Adrenal gland (tissue), 5 donors: ENCODE data around the gene C3orf20.

Source experiments
- POLR2A ChIP-seq, 2 donors: fragments of 450-650 bp; IDR thresholded peaks; one replicate each; pipeline ENCODE4 v1.6.1; 2017; ENCODE audit warnings: antibody characterized with exemption in 2 of 2, mild to moderate bottlenecking in 2 of 2, moderate library complexity in 1 of 2
- TF ChIP-seq, protein P1 (sequence below), 6 experiments: fragments of 450-650 bp in 4 of 6; fragments of 200-600 bp in 2 of 6; sonication (generic) in 1 of 6; IDR thresholded peaks; 1 replicate in 5 of 6; 2 replicates in 1 of 6; pipeline versions ENCODE4 v1.5.1 to v1.8.0; 2016 to 2021; ENCODE audit warnings: antibody characterized with exemption in 6 of 6, mild to moderate bottlenecking in 2 of 6, moderate library complexity in 1 of 6
- donor health status: DM: no; HTN: no; CAD: no.

- TF ChIP-seq, protein P1, sequence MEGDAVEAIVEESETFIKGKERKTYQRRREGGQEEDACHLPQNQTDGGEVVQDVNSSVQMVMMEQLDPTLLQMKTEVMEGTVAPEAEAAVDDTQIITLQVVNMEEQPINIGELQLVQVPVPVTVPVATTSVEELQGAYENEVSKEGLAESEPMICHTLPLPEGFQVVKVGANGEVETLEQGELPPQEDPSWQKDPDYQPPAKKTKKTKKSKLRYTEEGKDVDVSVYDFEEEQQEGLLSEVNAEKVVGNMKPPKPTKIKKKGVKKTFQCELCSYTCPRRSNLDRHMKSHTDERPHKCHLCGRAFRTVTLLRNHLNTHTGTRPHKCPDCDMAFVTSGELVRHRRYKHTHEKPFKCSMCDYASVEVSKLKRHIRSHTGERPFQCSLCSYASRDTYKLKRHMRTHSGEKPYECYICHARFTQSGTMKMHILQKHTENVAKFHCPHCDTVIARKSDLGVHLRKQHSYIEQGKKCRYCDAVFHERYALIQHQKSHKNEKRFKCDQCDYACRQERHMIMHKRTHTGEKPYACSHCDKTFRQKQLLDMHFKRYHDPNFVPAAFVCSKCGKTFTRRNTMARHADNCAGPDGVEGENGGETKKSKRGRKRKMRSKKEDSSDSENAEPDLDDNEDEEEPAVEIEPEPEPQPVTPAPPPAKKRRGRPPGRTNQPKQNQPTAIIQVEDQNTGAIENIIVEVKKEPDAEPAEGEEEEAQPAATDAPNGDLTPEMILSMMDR (IDR thresholded peaks at IDR 0.05): no peak
- no peak for TF ChIP-seq POLR2A (IDR thresholded peaks at IDR 0.05)
These were observed 100.6 kb downstream of the C3orf20 start for GRCh38 chr3:14775563-14775962.
